ENCODE measurements around the gene ESYT1. TPM values are rescaled to one million over a fixed set of nuclear protein-coding genes. Genes with fewer than 3 reads are reported as not detected.

The ESYT1 gene
- total RNA-seq, 1 donor from 2014 or later, result 75.3 TPM

- Histone ChIP-seq H3K27ac (no peak within 1 kb of the TSS), H4K20me1 (ENCODE audit: low read depth) (no peaks in the 10 kb centered on the region), H3K9me3 (ENCODE audit: low read depth) (no peaks in the 10 kb centered on the region), H3K4me2 (peak within 1 kb of the TSS; percentile 98), H3K9ac (no peak within 1 kb of the TSS), H3K36me3 (no peaks in the 10 kb centered on the region), H3K4me3 (peak within 1 kb of the TSS; percentile 75), H3K27me3 (peaks cover 25% of the 10 kb centered on the region), H2AFZ (replicated peaks) (peak within 1 kb of the TSS; percentile 98), H3F3A (ENCODE audit: low read depth) (peaks cover 27% of the 10 kb centered on the region), H3K4me1 (peaks cover 16% of the 10 kb centered on the region), H3K79me2 (ENCODE audit: low read depth) (no peaks in the 10 kb centered on the region)
- Mint-ChIP-seq H3K27ac (no peak within 1 kb of the TSS), H3K4me3 (peak within 1 kb of the TSS; percentile 89), H3K9me3 (peaks cover 6% of the 10 kb centered on the region), H3K4me1 (peaks cover 8% of the 10 kb centered on the region), H3K27me3 (ENCODE audit: insufficient read depth, low read depth) (peaks cover 23% of the 10 kb centered on the region), H3K36me3 (no peaks in the 10 kb centered on the region)
- TF ChIP-seq EZH2 (IDR thresholded peaks at IDR 0.05) (peak; percentile 25), EZH2phosphoT487 (IDR thresholded peaks at IDR 0.05) (peak; percentile 58), CTCF (IDR thresholded peaks at IDR 0.05) (no peak)
- DNase-seq (ENCODE audit: low spot score), result peak; percentile 78
Observed at GRCh38 chr12:56079723-56080555, 48.1 kb upstream of the ESYT1 start, which contains the start of gene ERBB3. Gene ERBB3, plus strand, starts transcription at chr12:56080165. Its CDS starts 136 bp downstream, at chr12:56080301.

- Mint-ChIP-seq H3K4me3 (peak overlapping the region; percentile 89), H3K36me3 (no peaks in the 10 kb centered on the region), H3K4me1 (peaks cover 8% of the 10 kb centered on the region), H3K27ac (no peak overlapping the region), H3K27me3 (ENCODE audit: insufficient read depth, low read depth) (peaks cover 23% of the 10 kb centered on the region), H3K9me3 (peaks cover 6% of the 10 kb centered on the region)
- DNase-seq (ENCODE audit: low spot score), result peak; percentile 45
- Histone ChIP-seq H3K36me3 (no peaks in the 10 kb centered on the region), H3F3A (ENCODE audit: low read depth) (peaks cover 27% of the 10 kb centered on the region), H4K20me1 (ENCODE audit: low read depth) (no peaks in the 10 kb centered on the region), H3K9me3 (ENCODE audit: low read depth) (no peaks in the 10 kb centered on the region), H3K9ac (no peak overlapping the region), H3K4me2 (peak overlapping the region; percentile 98), H3K79me2 (ENCODE audit: low read depth) (no peaks in the 10 kb centered on the region), H3K27ac (no peak overlapping the region), H3K27me3 (peaks cover 25% of the 10 kb centered on the region), H3K4me3 (peak overlapping the region; percentile 75), H3K4me1 (peaks cover 16% of the 10 kb centered on the region), H2AFZ (replicated peaks) (peak overlapping the region; percentile 98)
- no peak for TF ChIP-seq EZH2phosphoT487 (IDR thresholded peaks at IDR 0.05)
- no peak for TF ChIP-seq EZH2 (IDR thresholded peaks at IDR 0.05)
- no peak for TF ChIP-seq CTCF (IDR thresholded peaks at IDR 0.05)
Observed at GRCh38 chr12:56080556-56081138, 47.4 kb upstream of the ESYT1 start.

- peak; percentile 18 for DNase-seq (ENCODE audit: low spot score)
- H3K79me2 ChIP-seq (ENCODE audit: low read depth), result no peaks in the 10 kb centered on the region
- peak overlapping the region; percentile 46 for H3K4me2 ChIP-seq
- no peak overlapping the region for H2AFZ ChIP-seq (replicated peaks)
- peak overlapping the region; percentile 89 for H3K4me3 Mint-ChIP-seq
- H3K27me3 ChIP-seq, result peaks cover 25% of the 10 kb centered on the region
- H3K9me3 Mint-ChIP-seq, result peaks cover 5% of the 10 kb centered on the region
- H3K4me1 ChIP-seq, result peaks cover 16% of the 10 kb centered on the region
- H3K9me3 ChIP-seq (ENCODE audit: low read depth), result no peaks in the 10 kb centered on the region
- no peaks in the 10 kb centered on the region for H3K36me3 Mint-ChIP-seq
- no peaks in the 10 kb centered on the region for H4K20me1 ChIP-seq (ENCODE audit: low read depth)
- TF ChIP-seq CTCF (IDR thresholded peaks at IDR 0.05) (no peak), EZH2 (IDR thresholded peaks at IDR 0.05) (no peak), EZH2phosphoT487 (IDR thresholded peaks at IDR 0.05) (no peak)
- H3K27me3 Mint-ChIP-seq (ENCODE audit: insufficient read depth, low read depth), result peaks cover 23% of the 10 kb centered on the region
- H3K36me3 ChIP-seq, result no peaks in the 10 kb centered on the region
- no peak overlapping the region for H3K9ac ChIP-seq
- H3K4me3 ChIP-seq, result no peak overlapping the region
- H3K27ac Mint-ChIP-seq, result no peak overlapping the region
- peaks cover 27% of the 10 kb centered on the region for H3F3A ChIP-seq (ENCODE audit: low read depth)
- no peak overlapping the region for H3K27ac ChIP-seq
- H3K4me1 Mint-ChIP-seq, result peaks cover 8% of the 10 kb centered on the region
Observed at GRCh38 chr12:56081393-56082347, 46.4 kb upstream of the ESYT1 start.

All from neural progenitor cell (in vitro differentiated cells).